Mesenteric fat pad (tissue), 1 donor: ENCODE results near the gene BDKRB1. TPM values are rescaled to one million over a fixed set of nuclear protein-coding genes. Genes with fewer than 3 reads are reported as not detected.

Source experiments
- total RNA-seq: library from RNA; stranded (reverse); fragmentation: NEBNext Ultra II Directional; extraction: Animal tissue kit (Norgen Biotek cat#: 25700); gene quantifications from one replicate; pipeline ENCODE4 v1.2.1, GENCODE V29; 2021
- donor health status: DM: yes; HTN: yes; CAD: no.

Gene BDKRB1
- total RNA-seq, 1 donor from 2014 or later: 0.71 TPM

Other genes with a start within 250 kb of the BDKRB1 start
- gene C14orf132, start 216.8 kb upstream of the BDKRB1 start, total RNA-seq: 2.7 TPM
- gene BDKRB2, start 51.4 kb upstream of the BDKRB1 start, total RNA-seq: 11.4 TPM
- gene ATG2B, start 107.1 kb downstream of the BDKRB1 start, total RNA-seq: 21.3 TPM
- 16.4 TPM for gene GSKIP, start 107.3 kb downstream of the BDKRB1 start, total RNA-seq
- 0.87 TPM for gene AK7, start 135.9 kb downstream of the BDKRB1 start, total RNA-seq
- gene PAPOLA, start 246.2 kb downstream of the BDKRB1 start, total RNA-seq: 137 TPM